ENCODE measurements around the gene PAN3.

PAN3 gene

DNA sequence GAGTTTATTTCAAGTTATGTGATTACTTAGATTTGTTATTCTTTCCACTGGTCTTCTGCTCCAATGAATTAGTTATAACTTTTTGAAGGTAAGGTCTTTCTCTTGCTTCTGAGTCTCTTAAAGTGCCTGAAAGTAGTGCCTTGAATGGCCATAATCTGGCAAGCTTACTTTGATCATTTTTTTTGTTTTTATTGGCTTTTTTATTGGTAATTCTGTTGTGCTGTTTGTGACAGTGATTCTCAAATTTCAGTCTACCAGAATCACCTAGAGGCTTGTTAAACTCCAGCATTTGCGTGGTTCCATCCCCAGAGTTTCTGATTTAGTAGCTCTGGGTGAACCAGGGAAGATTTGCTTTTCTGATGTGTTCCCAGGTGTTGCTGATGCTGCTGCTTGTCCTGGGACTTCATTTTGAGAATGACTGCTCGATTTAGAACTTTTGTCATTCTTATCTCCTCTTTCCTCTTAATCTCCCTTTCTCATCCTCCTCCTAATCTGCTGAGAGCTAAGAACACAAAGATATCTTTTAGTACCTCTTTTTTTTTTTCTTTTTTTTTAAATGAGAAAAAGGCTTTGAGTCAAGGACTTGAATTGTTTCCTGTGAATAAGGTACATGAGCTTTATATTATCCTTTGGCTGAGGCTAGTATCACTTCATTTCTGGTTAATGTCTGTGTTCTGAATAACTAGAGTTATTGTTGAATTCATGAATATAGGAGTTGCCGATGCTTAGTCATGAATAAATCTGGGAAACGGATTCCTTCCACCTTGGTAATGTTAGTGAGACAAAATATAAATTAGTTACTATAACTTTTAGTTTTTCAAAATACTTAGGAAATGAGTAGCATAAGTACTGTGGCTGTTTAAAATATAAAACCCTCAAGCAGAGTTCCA, 91.4 kb downstream of the PAN3 start (continued):
- TF ChIP-seq, protein P1, sequence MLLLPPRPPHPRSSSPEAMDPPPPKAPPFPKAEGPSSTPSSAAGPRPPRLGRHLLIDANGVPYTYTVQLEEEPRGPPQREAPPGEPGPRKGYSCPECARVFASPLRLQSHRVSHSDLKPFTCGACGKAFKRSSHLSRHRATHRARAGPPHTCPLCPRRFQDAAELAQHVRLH (tag by site-specific recombination; IDR thresholded peaks at IDR 0.05): no peak

DNA sequence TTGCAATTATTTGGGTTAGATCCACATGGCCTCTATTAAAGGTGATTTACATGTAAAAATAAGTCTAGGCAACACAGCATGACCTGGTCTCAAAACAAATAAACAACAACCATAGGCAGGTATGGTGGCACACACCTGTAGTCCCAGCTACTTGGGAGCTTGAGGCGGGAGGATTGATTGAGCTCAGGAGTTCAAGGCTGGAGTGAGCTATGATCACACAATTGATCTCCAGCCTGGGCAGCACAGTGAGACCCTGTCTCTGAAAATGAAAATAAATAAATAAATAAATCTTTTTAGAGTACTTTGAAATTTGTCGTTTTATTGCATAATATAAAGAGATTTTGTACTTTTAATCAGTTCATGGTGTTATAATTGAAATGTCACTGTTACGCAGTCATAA, 93.3 kb downstream of the PAN3 start:
- POLR2A ChIA-PET: no interaction called here
- CTCF ChIA-PET: no interaction called here
- Histone ChIP-seq H3K4me1 (ENCODE audit: control insufficient read depth, insufficient read depth, low read length) (no peaks in the 10 kb centered on the region; the same call in 1 of the 2 replicates), H3K36me3 (ENCODE audit: control insufficient read depth in 2 of 2, insufficient read depth in 1 of 2, low read length in 2 of 2) (peaks cover 0 to 7% of the 10 kb centered on the region in 2 experiments; a peak in 1 of 3 replicates), H3K9me3 (ENCODE audit: control insufficient read depth, insufficient read depth, low read depth, low read length) (no peaks in the 10 kb centered on the region), H3K4me3 (ENCODE audit: low read depth, low read length) (no peak overlapping the region), H3K27ac (ENCODE audit: extremely low read depth, low read depth, low read length) (no peak overlapping the region)
- TF ChIP-seq ZNF621 (tag by site-specific recombination; IDR thresholded peaks at IDR 0.05) (no peak), ZNF324 (tag by site-specific recombination; IDR thresholded peaks at IDR 0.05) (no peak), ZBTB21 (tag by site-specific recombination; IDR thresholded peaks at IDR 0.05) (no peak), ZNF776 (tag by site-specific recombination; IDR thresholded peaks at IDR 0.05; ENCODE audit: borderline replicate concordance) (no peak), ZNF404 (tag by site-specific recombination; IDR thresholded peaks at IDR 0.05) (no peak), HOXC10 (CRISPR knock-in tag; IDR thresholded peaks at IDR 0.05) (no peak), ZNF660 (tag by site-specific recombination; IDR thresholded peaks at IDR 0.05) (no peak), ZNF48 (tag by site-specific recombination; IDR thresholded peaks at IDR 0.05) (no peak)

DNA sequence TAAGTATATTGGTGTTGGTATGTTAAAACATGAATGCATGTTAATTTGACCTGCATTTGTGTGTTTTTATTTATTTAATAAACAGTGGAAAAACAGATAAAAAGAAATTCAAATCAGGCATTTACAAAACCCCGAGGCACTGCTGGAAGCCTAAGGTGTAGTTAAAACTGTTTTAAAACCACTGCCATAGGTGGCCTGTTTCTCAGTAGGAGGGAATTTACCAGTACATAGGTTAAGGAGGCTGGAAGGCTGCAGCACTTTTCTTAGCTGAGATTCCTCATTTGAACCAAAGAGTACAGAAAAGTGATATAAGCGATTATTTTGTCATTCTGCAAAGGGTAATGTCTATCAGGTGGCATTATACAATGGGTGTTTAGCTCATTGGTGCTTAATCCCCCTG, 99.6 kb downstream of the PAN3 start:
- no peak overlapping the region for H3K27ac ChIP-seq (ENCODE audit: extremely low read depth, low read depth, low read length)
- no peak overlapping the region for H3K4me3 ChIP-seq (ENCODE audit: low read depth, low read length)
- no peaks in the 10 kb centered on the region for H3K9me3 ChIP-seq (ENCODE audit: control insufficient read depth, insufficient read depth, low read depth, low read length)
- H3K4me1 ChIP-seq (ENCODE audit: control insufficient read depth, insufficient read depth, low read length): no peaks in the 10 kb centered on the region
- peaks cover 0 to 4% of the 10 kb centered on the region in 2 experiments; a peak in 1 of 3 replicates for H3K36me3 ChIP-seq (ENCODE audit: control insufficient read depth in 2 of 2, insufficient read depth in 1 of 2, low read length in 2 of 2)
- ChIA-PET CTCF (interaction anchor here (0.7 kb wide), 1 partner anchor 1211 kb away, joined by 3 read pairs; no protein-coding TSS in a partner anchor), POLR2A (no interaction called here)
- TF ChIP-seq ZNF792 (tag by site-specific recombination; IDR thresholded peaks at IDR 0.05): no peak
- no peak for TF ChIP-seq ZNF112 (tag by site-specific recombination; IDR thresholded peaks at IDR 0.05)

DNA sequence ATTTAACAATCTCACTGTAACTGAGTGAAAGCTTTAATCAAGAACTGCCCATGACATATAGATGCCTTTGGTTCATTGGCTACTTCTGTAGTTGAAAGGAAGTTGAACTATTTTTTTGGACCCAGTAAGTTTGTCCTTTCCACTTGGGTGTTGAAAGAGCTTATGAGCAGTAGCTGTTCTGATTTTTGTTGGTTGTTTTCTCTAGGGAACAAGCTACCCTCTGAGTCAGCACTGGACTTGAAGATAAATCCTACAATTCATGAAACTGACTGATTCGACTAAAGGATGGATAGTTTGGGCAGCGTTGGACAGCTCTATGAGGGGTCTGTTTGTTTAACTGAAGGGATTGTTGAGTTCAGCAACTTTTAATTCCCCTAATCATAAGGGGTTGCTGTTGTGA, 101.0 kb downstream of the PAN3 start:
- Histone ChIP-seq H3K9me3 (ENCODE audit: control insufficient read depth, insufficient read depth, low read depth, low read length) (no peaks in the 10 kb centered on the region), H3K4me3 (ENCODE audit: low read depth, low read length) (no peak overlapping the region), H3K4me1 (ENCODE audit: control insufficient read depth, insufficient read depth, low read length) (no peaks in the 10 kb centered on the region), H3K27ac (ENCODE audit: extremely low read depth, low read depth, low read length) (no peak overlapping the region), H3K36me3 (ENCODE audit: control insufficient read depth in 2 of 2, insufficient read depth in 1 of 2, low read length in 2 of 2) (peaks cover 0 to 12% of the 10 kb centered on the region in 2 experiments; a peak in 2 of 3 replicates)
- TF ChIP-seq ZNF391 (tag by site-specific recombination; IDR thresholded peaks at IDR 0.05; ENCODE audit: borderline replicate concordance, low read depth) (no peak), ZNF664 (tag by site-specific recombination; IDR thresholded peaks at IDR 0.05) (no peak), ZNF654 (tag by site-specific recombination; IDR thresholded peaks at IDR 0.05; ENCODE audit: low read depth) (no peak), HOXC10 (CRISPR knock-in tag; IDR thresholded peaks at IDR 0.05) (no peak), ZNF585B (tag by site-specific recombination; IDR thresholded peaks at IDR 0.05) (no peak), ZNF677 (tag by site-specific recombination; IDR thresholded peaks at IDR 0.05) (no peak), KLF9 (tag by site-specific recombination; IDR thresholded peaks at IDR 0.05; ENCODE audit: low read depth) (no peak), PRDM1 (tag by site-specific recombination; IDR thresholded peaks at IDR 0.05) (no peak), SP7 (tag by site-specific recombination; IDR thresholded peaks at IDR 0.05) (no peak), ZNF175 (tag by site-specific recombination; IDR thresholded peaks at IDR 0.05) (no peak), YY2 (tag by site-specific recombination; IDR thresholded peaks at IDR 0.05) (no peak)
- TF ChIP-seq, protein P2, sequence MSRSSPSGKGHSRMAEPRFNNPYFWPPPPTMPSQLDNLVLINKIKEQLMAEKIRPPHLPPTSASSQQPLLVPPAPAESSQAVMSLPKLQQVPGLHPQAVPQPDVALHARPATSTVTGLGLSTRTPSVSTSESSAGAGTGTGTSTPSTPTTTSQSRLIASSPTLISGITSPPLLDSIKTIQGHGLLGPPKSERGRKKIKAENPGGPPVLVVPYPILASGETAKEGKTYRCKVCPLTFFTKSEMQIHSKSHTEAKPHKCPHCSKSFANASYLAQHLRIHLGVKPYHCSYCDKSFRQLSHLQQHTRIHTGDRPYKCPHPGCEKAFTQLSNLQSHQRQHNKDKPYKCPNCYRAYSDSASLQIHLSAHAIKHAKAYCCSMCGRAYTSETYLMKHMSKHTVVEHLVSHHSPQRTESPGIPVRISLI (tag by site-specific recombination; IDR thresholded peaks at IDR 0.05): no peak
- TF ChIP-seq, protein P3, sequence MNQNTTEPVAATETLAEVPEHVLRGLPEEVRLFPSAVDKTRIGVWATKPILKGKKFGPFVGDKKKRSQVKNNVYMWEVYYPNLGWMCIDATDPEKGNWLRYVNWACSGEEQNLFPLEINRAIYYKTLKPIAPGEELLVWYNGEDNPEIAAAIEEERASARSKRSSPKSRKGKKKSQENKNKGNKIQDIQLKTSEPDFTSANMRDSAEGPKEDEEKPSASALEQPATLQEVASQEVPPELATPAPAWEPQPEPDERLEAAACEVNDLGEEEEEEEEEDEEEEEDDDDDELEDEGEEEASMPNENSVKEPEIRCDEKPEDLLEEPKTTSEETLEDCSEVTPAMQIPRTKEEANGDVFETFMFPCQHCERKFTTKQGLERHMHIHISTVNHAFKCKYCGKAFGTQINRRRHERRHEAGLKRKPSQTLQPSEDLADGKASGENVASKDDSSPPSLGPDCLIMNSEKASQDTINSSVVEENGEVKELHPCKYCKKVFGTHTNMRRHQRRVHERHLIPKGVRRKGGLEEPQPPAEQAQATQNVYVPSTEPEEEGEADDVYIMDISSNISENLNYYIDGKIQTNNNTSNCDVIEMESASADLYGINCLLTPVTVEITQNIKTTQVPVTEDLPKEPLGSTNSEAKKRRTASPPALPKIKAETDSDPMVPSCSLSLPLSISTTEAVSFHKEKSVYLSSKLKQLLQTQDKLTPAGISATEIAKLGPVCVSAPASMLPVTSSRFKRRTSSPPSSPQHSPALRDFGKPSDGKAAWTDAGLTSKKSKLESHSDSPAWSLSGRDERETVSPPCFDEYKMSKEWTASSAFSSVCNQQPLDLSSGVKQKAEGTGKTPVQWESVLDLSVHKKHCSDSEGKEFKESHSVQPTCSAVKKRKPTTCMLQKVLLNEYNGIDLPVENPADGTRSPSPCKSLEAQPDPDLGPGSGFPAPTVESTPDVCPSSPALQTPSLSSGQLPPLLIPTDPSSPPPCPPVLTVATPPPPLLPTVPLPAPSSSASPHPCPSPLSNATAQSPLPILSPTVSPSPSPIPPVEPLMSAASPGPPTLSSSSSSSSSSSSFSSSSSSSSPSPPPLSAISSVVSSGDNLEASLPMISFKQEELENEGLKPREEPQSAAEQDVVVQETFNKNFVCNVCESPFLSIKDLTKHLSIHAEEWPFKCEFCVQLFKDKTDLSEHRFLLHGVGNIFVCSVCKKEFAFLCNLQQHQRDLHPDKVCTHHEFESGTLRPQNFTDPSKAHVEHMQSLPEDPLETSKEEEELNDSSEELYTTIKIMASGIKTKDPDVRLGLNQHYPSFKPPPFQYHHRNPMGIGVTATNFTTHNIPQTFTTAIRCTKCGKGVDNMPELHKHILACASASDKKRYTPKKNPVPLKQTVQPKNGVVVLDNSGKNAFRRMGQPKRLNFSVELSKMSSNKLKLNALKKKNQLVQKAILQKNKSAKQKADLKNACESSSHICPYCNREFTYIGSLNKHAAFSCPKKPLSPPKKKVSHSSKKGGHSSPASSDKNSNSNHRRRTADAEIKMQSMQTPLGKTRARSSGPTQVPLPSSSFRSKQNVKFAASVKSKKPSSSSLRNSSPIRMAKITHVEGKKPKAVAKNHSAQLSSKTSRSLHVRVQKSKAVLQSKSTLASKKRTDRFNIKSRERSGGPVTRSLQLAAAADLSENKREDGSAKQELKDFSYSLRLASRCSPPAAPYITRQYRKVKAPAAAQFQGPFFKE (tag by site-specific recombination; IDR thresholded peaks at IDR 0.05; ENCODE audit: borderline replicate concordance): no peak
- CTCF ChIA-PET: no interaction called here
- POLR2A ChIA-PET: no interaction called here

Data from HEK293 (cell line).